ENCODE results near the gene ROR1.

- TF ChIP-seq CTCF (IDR thresholded peaks at IDR 0.05), result no peak
- TF ChIP-seq POLR2A (IDR thresholded peaks at IDR 0.05), result no peak
Observed at GRCh38 chr1:63917571-63918417, 144.0 kb downstream of the ROR1 start.

All from testis (tissue), 2 donors.